Activated gamma-delta T cell treated with Interleukin-2 at 50 U/mL for 16 hours (primary cell): ENCODE measurements around the gene SH3RF2.
"Not testable (repeated sequence)": the region's sequence is repeated elsewhere in the genome, so short reads cannot be mapped to it uniquely, and the experiment has no call there.

Source experiments
- DNase-seq: peaks from one replicate; pipeline ENCODE4 v3.0.0-alpha.2; 2020

The SH3RF2 gene

GRCh38 chr5:145936401-145937131 is at the start of gene SH3RF2:
Gene SH3RF2 (plus strand): TSS chr5:145936578. CDS start chr5:145937929, 1,351 bp downstream.
- no peak for DNase-seq

- DNase-seq: no peak
Observed at GRCh38 chr5:145887217-145887616, 49.2 kb upstream of the SH3RF2 start.

- DNase-seq: no peak
Observed at GRCh38 chr5:145887976-145888574, 48.3 kb upstream of the SH3RF2 start.

GRCh38 chr5:145889611-145890010 is 46.8 kb upstream of the SH3RF2 start:
- no peak for DNase-seq

GRCh38 chr5:145891378-145891777 is 45.0 kb upstream of the SH3RF2 start:
- not testable (repeated sequence) for DNase-seq

GRCh38 chr5:145898171-145898570 is 38.2 kb upstream of the SH3RF2 start:
- DNase-seq: no peak

- DNase-seq: no peak
Observed at GRCh38 chr5:145902421-145902820, 34.0 kb upstream of the SH3RF2 start.

- DNase-seq: no peak
Observed at GRCh38 chr5:145903113-145903512, 33.3 kb upstream of the SH3RF2 start.

GRCh38 chr5:145903867-145904266 is 32.5 kb upstream of the SH3RF2 start:
- DNase-seq: no peak

- no peak for DNase-seq
Observed at GRCh38 chr5:145904743-145905142, 31.6 kb upstream of the SH3RF2 start.

GRCh38 chr5:145906401-145906800 is 30.0 kb upstream of the SH3RF2 start:
- DNase-seq: no peak

- DNase-seq: no peak
Observed at GRCh38 chr5:145908206-145908960, 28.0 kb upstream of the SH3RF2 start.

- DNase-seq: no peak
Observed at GRCh38 chr5:145911164-145911563, 25.2 kb upstream of the SH3RF2 start.

GRCh38 chr5:145912019-145912418 is 24.4 kb upstream of the SH3RF2 start:
- no peak for DNase-seq

- DNase-seq: no peak
Observed at GRCh38 chr5:145912594-145912993, 23.8 kb upstream of the SH3RF2 start.

- DNase-seq: no peak
Observed at GRCh38 chr5:145913701-145914100, 22.7 kb upstream of the SH3RF2 start.

- no peak for DNase-seq
Observed at GRCh38 chr5:145915970-145916638, 20.3 kb upstream of the SH3RF2 start.

- no peak for DNase-seq
Observed at GRCh38 chr5:145917288-145917687, 19.1 kb upstream of the SH3RF2 start.

GRCh38 chr5:145918397-145918796 is 18.0 kb upstream of the SH3RF2 start:
- no peak for DNase-seq

- no peak for DNase-seq
Observed at GRCh38 chr5:145919413-145919812, 17.0 kb upstream of the SH3RF2 start.

- DNase-seq: no peak
Observed at GRCh38 chr5:145920542-145921210, 15.7 kb upstream of the SH3RF2 start.

GRCh38 chr5:145921211-145921610 is 15.2 kb upstream of the SH3RF2 start:
- DNase-seq: no peak

GRCh38 chr5:145922059-145922458 is 14.3 kb upstream of the SH3RF2 start:
- DNase-seq: no peak
